Measurements from ENCODE around the gene USP5.

DNA sequence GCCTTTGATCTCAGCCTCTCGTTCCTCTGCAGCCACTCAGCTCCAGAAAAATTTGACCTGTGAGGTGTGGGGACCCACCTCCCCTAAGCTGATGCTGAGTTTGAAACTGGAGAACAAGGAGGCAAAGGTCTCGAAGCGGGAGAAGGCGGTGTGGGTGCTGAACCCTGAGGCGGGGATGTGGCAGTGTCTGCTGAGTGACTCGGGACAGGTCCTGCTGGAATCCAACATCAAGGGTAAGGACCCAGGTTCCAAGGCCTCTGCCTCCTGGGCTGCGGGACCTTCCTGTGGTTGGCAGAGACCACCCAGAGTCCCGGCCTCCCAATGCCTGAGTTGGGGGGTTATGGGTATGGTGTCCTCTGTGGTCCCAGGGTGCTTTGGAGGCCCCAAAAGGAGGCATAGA lies 34.9 kb upstream of the USP5 start:
- TF ChIP-seq CTCF (IDR thresholded peaks at IDR 0.05): no peak
- no peak for TF ChIP-seq POLR2AphosphoS5 (IDR thresholded peaks at IDR 0.05; ENCODE audit: insufficient read depth in 1 of 2, low read depth in 1 of 2)

All from vagina (tissue), 2 donors.